AG04450 (cell line): ENCODE measurements around the gene CCSER2. TPM values are rescaled to one million over a fixed set of nuclear protein-coding genes. Genes with fewer than 3 reads are reported as not detected.

ENCODE experiments used
- CTCF ChIA-PET: fragments of 300-600, 350-600 bp; formaldehyde crosslinking; extraction: SDS; loops from one replicate; lab custom pipeline; 2022; ENCODE audit warnings: antibody characterized with exemption, inconsistent platforms; lab: Charles Lee
- POLR2A ChIA-PET: fragments of 350-600 bp; formaldehyde crosslinking; extraction: SDS; loops from one replicate; lab custom pipeline; 2021; ENCODE audit warnings: antibody characterized with exemption, inconsistent platforms; lab: Yijun Ruan, JAX
- DNase-seq: peaks from one replicate; pipeline ENCODE4 v3.0.0-alpha.2; 2011; ENCODE audit warnings: low read depth, low spot score
- H3K27ac ChIP-seq: one replicate; pipeline ENCODE4 v1.5.1; 2012; ENCODE audit warnings: low read depth, low read length, control low read depth
- H3K27me3 ChIP-seq: one replicate; pipeline ENCODE4 v1.6.0; 2012; ENCODE audit warnings: low read length; ENCODE audit not compliant: control insufficient read depth, insufficient read depth
- H3K4me3 ChIP-seq: 2 replicates; pipeline ENCODE4 v1.5.1; 2011; ENCODE audit warnings: mild to moderate bottlenecking, low read depth, low read length, control low read depth
- H3K9me3 ChIP-seq: 2 replicates; pipeline ENCODE4 v1.5.1; 2012; ENCODE audit warnings: low read length; ENCODE audit not compliant: control insufficient read depth, insufficient read depth
- polyA plus RNA-seq: library from polyadenylated mRNA; depleted of rRNA; stranded (reverse); fragments of >200 nt; gene quantifications from 2 replicates; pipeline ENCODE4 v1.2.3, GENCODE V29; 2011
- TF ChIP-seq, protein P1 (sequence below): IDR thresholded peaks from 2 replicates; pipeline ENCODE4 v1.5.1; 2011; ENCODE audit warnings: low read depth, low read length, control low read depth, inconsistent platforms

Gene CCSER2
- polyA plus RNA-seq, 1 experiment = 51.0 TPM

DNA sequence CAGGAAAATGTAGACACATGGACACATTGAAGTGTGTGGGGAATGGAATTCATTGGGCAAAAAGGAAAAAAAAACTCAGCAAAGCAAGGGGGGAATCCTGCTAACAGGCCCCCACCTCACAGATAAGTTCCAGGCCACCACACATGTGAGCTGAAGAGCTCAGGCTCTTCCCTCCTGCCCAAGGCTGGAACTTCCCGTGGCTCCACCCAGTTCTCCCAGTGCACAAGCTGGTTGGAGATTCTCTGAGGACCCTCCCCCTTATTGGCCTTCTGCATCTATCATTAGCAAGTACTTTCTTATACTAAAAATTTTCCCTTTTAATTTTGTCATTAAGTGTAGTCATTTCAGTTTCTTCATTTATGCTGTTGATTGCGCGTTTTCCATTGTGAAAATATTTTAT is 190.8 kb downstream of the CCSER2 start:
- TF ChIP-seq, protein P1, sequence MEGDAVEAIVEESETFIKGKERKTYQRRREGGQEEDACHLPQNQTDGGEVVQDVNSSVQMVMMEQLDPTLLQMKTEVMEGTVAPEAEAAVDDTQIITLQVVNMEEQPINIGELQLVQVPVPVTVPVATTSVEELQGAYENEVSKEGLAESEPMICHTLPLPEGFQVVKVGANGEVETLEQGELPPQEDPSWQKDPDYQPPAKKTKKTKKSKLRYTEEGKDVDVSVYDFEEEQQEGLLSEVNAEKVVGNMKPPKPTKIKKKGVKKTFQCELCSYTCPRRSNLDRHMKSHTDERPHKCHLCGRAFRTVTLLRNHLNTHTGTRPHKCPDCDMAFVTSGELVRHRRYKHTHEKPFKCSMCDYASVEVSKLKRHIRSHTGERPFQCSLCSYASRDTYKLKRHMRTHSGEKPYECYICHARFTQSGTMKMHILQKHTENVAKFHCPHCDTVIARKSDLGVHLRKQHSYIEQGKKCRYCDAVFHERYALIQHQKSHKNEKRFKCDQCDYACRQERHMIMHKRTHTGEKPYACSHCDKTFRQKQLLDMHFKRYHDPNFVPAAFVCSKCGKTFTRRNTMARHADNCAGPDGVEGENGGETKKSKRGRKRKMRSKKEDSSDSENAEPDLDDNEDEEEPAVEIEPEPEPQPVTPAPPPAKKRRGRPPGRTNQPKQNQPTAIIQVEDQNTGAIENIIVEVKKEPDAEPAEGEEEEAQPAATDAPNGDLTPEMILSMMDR = no peak
- Histone ChIP-seq H3K27ac (no peak overlapping the region), H3K27me3 (no peaks in the 10 kb centered on the region), H3K4me3 (no peak overlapping the region), H3K9me3 (no peaks in the 10 kb centered on the region)
- ChIA-PET POLR2A (no interaction called here), CTCF (interaction anchor here (1.3 kb wide), 1 partner anchor 89 kb away, joined by 3 read pairs; no protein-coding TSS in a partner anchor)
- no peak for DNase-seq

GRCh38 chr10:84521013-84521412 is 192.6 kb downstream of the CCSER2 start:
- ChIA-PET CTCF (interaction anchor here (1.3 kb wide), 1 partner anchor 16 kb away, joined by 10 read pairs; no protein-coding TSS in a partner anchor), POLR2A (interaction anchor here (0.6 kb wide), 1 partner anchor 265 kb away, joined by 4 read pairs; no protein-coding TSS in a partner anchor)
- H3K9me3 ChIP-seq = peaks cover 9% of the 10 kb centered on the region

DNA sequence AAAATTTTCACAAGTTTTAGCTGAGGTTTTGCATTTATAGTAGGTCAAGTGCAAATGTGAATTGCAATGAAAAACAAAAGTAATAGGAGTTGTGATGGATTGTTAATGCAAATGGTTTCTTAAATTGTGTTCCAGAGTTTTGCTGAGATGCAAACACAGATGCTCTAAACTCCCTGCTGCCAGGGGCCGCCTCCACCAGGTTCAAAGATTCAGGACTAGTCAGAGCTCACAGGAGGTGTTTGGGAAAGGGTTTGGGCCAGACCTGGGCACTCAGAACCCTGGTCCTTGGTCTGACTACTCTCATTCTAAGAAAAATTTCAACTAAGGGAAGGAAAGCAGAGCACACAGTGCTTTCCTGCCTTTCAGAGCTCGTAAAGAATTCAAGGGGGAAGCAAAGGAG is 193.1 kb downstream of the CCSER2 start:
- TF ChIP-seq, protein P1 = no peak

More at GRCh38 chr10:84521013-84521412, 192.6 kb downstream of the CCSER2 start:
- no peak overlapping the region for H3K27ac ChIP-seq
- H3K27me3 ChIP-seq = no peaks in the 10 kb centered on the region
- H3K4me3 ChIP-seq = no peak overlapping the region
- TF ChIP-seq, protein P1 = no peak
- no peak for DNase-seq

GRCh38 chr10:84522612-84523462 is 194.4 kb downstream of the CCSER2 start:
- Histone ChIP-seq H3K27ac (no peak overlapping the region), H3K4me3 (no peak overlapping the region), H3K27me3 (no peaks in the 10 kb centered on the region), H3K9me3 (peaks cover 9% of the 10 kb centered on the region)
- CTCF ChIA-PET = interaction anchor here (0.8 to 2.2 kb wide), 3 partner anchors 13 to 258 kb away, joined by 3 to 7 read pairs (median 4); no protein-coding TSS in a partner anchor
- TF ChIP-seq, protein P1 = peak; percentile 20; the same call in 1 of the 2 replicates
- no peak for DNase-seq
- POLR2A ChIA-PET = no interaction called here

More for the DNA sequence above, 193.1 kb downstream of the CCSER2 start:
- Histone ChIP-seq H3K27me3 (no peaks in the 10 kb centered on the region), H3K27ac (no peak overlapping the region), H3K4me3 (no peak overlapping the region), H3K9me3 (peaks cover 9% of the 10 kb centered on the region)
- ChIA-PET CTCF (interaction anchor here (1.3 to 2.2 kb wide), 2 partner anchors 16 to 257 kb away, joined by 7 to 10 read pairs; no protein-coding TSS in a partner anchor), POLR2A (interaction anchor here (0.6 kb wide), 1 partner anchor 266 kb away, joined by 4 read pairs; no protein-coding TSS in a partner anchor)
- DNase-seq = no peak

DNA sequence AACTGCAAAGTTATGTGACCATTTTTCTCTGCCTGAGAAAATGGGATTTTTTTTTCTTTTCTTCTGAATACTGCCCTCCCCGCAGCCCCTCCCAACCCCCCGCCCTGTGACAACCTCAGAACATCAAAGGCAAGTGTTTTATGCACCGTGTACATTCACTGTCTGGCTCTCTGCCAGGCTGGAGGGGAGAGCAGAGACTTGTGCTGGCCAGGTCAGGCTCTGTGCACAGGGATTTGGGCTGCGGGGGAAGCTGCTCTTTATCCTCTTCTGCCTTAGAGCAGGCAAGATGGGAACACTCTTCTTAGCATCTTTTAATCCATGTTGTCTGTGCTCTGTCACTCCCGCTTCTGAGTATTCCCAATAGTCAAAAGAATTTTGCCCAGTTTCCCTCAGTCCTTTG is 195.1 kb downstream of the CCSER2 start:
- TF ChIP-seq, protein P1 = no peak
- Histone ChIP-seq H3K27me3 (no peaks in the 10 kb centered on the region), H3K4me3 (no peak overlapping the region), H3K9me3 (peaks cover 9% of the 10 kb centered on the region), H3K27ac (no peak overlapping the region)
- ChIA-PET POLR2A (no interaction called here), CTCF (interaction anchor here (1.2 to 2.2 kb wide), 2 partner anchors 14 to 259 kb away, joined by 3 to 7 read pairs; no protein-coding TSS in a partner anchor)
- DNase-seq = no peak
